HG02571 (cell line): ENCODE data around the gene C2CD3.
"Not testable (repeated sequence)": the region's sequence is repeated elsewhere in the genome, so short reads cannot be mapped to it uniquely, and the experiment has no call there.

Experiments
- ATAC-seq: cut with Tn5 transposase; IDR thresholded peaks from one replicate; pipeline ENCODE4 v1.9.1; 2021; ENCODE audit warnings: mild to moderate bottlenecking, moderate library complexity; ENCODE audit not compliant: unreplicated experiment

C2CD3 gene

DNA sequence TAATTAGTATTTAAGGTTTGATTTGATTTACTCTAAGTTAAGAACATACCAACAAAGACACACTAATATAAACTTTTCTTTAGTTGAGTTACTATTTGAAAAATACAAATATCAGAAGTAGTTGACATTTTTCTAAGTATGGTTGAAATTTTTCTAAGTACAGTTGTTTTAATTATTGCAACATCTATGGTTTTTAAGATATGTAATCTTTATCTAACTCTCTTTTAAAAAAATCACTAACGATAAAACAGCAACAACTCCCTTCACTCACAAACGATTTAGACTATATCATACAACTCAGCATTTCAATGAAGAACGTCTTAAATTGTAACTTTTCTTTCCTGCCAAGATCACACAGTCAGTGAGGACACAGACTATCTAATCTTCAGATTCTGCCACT is 2.0 kb downstream of the C2CD3 start:
- ATAC-seq = no peak

DNA sequence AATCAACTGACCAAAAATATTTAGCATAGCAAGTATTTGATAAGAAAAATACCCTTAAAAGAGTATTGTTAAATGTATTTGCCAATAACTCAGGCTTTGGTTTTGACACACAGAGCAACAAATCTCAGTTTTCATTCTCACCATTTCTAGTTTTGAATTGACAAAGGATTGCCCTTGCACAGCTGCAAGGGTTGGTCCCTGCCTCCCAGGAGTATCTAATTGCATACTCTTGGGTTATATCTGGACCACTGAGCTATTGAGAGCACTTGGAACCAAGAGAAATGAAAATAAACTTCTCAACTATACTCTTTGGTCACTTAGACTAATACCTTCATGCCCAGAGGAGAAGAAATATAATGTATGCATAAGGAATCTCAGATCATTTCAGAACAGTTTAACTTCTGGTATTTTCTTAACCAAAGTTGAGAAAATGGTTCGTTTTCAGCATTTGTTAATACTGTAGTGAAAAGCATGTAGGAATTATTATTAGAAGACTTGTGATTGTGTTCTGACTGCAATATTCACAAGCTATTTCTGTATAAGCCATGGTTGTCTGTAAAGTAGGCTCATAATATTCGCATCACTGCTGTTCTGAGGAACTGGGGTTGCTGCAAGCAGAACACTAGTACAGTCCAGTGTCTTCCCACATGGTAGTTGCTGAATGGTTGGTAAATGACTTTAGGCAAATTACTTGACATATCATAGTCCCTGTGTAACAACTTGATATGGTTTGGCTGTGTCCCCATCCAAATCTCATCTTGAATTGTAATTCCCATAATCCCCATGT is 7.9 kb downstream of the C2CD3 start:
- no peak for ATAC-seq

DNA sequence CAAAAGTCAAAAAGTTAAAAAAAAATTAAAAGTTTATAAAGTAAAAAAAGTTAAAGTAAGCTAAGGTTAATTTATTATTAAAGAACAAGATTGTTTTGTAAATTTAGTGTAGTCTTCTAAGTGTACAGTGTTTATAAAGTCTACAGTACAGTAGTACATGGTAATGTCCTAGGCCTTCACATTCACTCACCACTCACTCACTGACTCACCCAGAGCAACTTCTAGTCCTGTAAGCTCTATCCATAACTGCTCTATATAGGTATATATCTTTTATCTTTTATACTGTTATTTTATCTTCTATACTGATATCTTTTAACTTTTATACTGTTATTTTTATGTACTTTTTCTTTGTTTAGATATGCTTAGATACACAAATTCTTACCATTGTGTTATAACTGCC is 11.2 kb downstream of the C2CD3 start:
- ATAC-seq = no peak

DNA sequence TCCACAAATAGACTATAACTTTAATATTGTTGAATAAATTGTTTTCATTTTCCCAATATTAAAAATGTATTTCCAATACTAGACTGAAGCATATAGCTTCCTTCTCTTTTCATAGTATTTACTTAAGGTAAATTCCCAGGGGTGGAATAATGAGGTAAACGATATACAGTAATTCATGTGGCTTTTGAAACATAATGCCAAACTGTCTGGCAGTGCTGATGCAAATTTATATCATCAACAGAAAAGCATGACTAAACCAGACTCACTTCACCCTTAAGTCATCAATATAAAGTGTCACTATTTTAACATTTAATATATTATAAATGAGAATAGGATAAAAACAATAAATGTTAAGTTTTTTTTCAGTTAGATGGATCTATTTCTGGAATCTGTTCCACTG is 13.6 kb downstream of the C2CD3 start:
- no peak for ATAC-seq

DNA sequence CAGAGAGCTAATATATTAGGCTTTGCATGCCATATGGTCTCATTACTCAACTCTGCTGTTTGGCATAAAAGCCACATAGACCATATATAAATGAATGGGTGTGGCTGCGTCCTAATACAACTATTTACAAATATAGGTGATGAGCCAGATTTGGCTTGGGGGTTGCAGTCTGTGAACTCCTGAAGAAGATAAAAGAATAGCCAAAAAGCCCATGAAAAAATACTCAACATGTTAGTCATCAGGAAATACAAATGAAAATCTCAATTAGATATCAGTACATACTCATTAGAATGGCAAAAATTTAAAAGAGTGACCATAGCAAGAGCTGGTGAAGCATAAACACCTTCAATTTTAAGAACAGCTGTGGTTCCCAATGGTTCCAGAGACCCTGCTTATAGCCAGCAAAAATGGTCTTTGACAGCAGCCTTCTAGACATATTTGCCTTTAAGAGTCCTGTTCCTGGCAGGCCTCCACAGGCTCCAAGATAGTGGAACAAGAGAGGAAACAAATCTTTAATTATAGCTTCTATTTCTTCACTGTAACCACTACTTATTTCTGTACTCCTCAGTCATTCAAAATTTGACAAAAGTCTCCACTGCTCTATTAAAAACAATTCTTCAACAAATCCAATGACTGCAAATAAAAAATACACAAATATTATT is 16.1 kb downstream of the C2CD3 start:
- no peak for ATAC-seq

DNA sequence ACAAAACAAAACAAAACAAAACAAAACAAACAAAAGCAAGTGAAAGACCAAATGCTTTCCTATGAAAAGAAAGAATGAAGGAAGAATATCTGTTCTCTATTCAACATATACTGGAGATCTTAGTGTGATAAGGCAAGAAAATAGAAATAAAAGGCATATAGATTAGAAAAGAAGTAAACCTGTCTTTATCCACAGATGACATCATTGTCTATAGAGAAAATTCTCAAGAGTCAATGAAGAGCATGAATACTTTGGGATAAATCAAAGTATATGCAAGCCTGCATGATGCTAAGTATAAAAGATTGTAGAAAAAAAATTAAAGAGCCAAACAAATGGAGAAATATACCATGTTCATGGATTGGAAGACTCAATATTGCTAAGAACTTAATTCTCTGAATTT is 17.6 kb downstream of the C2CD3 start:
- ATAC-seq = no peak

- ATAC-seq = no peak
Measured at GRCh38 chr11:74147199-74147929, 23.4 kb downstream of the C2CD3 start.

DNA sequence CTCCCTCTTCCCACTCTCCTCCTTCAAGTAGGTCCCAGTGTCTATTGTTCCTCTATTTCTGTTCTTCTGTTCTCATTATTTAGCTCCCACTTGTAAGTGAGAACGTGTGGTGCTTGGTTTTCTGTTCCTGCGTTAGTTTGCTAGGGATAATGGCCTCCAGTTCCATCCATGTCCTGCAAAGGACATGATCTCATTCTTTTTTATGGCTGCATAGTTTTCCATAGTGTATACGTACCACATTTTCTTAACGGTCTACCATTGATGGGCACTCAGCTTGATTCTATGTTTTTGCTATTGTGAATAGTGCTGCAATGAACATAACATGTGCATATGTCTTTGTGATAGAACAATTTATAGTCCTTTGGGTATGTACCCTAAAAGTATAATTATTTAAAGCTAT is 26.2 kb downstream of the C2CD3 start:
- no peak for ATAC-seq

GRCh38 chr11:74142624-74143023 is 28.2 kb downstream of the C2CD3 start:
- no peak for ATAC-seq

- ATAC-seq = no peak
Measured at GRCh38 chr11:74141908-74142307, 28.9 kb downstream of the C2CD3 start.

DNA sequence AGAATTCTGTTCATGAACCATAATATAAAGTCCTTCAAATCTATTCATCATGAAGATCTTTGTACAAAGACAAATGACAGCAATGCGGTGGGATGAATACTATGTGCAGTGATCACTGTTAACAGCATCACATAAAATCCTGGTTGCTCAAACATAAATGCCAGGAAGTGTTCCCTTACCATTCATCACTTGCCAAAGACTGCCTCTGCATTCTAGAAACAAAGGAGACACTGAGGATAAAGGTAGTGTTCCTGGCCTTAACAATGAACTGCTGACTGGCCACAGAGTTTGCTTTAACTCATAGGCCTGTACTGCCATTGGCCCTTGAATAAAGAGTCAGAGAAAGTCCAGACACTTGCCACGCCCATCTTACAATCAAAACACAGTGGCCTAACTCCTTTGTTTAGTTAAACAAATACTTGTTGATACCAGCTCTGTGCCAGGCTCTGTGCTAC is 29.5 kb downstream of the C2CD3 start:
- ATAC-seq = no peak

DNA sequence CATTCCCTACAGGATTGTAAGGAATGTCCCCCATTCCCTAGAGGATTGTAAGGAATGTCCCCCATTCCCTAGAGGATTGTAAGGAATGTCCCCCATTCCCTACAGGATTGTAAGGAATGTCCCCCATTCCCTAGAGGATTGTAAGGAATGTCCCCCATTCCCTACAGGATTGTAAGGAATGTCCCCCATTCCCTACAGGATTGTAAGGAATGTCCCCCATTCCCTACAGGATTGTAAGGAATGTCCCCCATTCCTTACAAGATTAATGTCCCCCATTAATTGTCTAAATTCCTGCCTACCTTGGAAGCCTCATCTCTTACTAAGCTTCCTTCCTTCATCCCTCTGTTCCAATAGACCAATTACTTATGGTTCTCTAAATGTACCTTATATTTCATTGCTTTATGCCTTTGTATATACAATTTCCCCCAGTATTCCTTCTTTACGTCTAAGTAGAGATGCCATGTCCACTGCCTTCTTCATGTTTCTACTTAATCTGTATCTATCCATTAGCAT is 30.8 kb downstream of the C2CD3 start:
- ATAC-seq = not testable (repeated sequence)

GRCh38 chr11:74139151-74139918 is 31.5 kb downstream of the C2CD3 start:
- no peak for ATAC-seq

GRCh38 chr11:74138572-74138971 is 32.2 kb downstream of the C2CD3 start:
- no peak for ATAC-seq

- no peak for ATAC-seq
Measured at GRCh38 chr11:74138021-74138420, 32.8 kb downstream of the C2CD3 start.

DNA sequence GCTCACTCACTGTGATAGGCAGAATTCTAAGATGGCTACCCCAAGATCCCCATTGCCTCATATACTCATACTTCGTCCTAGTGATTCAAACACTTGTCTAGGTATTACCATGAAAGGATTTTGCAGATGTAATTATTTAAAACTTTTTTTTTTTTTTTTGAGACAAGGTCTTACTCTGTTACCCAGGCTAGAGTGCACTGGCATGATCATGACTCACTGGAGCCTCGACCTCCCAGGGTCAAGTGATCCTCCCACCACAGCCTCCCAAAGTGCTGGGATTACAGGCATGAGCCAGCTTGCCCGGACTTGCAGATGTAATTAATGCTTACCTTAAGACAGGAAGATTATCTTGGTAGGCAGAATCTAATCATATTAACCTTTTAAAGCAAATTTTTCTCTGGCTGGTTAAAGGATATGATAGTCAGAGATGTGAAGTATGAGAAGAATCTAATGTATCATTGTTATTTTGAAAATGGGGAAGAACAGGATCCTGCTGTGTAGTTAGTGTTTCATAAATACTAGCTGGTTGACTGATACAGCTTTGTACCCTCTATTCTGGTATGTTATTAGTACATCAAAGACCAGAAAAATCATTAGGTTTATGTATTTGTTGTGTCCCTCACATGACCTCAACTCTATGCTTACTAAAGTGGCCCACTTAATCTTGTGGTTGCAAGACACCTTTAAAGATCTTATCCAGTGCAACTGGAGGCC is 35.5 kb downstream of the C2CD3 start:
- ATAC-seq = no peak

- no peak for ATAC-seq
Measured at GRCh38 chr11:74134661-74135060, 36.1 kb downstream of the C2CD3 start.

DNA sequence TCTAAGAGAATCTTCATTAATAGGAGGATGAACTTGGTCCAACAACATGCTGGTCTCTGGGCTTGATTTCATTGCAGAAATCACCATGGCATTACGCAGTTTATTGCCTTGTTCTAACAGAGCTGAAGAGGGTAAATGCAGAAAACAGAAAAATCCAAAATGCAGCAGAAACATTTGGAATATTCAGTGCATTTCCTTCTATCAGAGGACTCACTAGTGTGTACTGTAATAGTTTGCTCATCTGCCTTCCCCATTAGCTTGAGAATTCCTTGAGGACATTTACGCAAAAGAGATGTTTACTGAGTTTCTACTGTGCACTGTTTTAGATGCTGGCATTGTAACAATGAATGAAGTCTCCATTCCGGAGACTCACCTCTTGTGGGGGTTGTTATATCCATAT is 37.4 kb downstream of the C2CD3 start:
- no peak for ATAC-seq

DNA sequence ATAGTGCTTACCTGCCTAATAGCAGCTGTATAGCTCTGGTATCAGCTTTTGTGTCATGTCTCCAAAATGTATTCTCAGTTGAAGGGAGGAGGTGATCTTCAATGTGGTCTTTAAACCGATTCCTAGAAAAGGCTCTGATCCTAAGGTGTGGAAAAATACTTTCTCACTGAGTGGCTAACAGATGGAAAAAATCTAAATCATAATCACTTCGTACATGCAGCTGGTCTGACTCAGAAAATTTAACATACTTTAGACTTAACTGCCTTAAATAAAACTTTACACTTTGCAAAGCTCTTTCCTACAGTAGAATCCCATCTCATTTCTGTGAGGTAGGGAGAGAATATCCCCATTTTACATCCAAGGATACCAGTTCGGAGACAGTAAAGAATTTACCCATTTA is 38.0 kb downstream of the C2CD3 start:
- ATAC-seq = no peak

DNA sequence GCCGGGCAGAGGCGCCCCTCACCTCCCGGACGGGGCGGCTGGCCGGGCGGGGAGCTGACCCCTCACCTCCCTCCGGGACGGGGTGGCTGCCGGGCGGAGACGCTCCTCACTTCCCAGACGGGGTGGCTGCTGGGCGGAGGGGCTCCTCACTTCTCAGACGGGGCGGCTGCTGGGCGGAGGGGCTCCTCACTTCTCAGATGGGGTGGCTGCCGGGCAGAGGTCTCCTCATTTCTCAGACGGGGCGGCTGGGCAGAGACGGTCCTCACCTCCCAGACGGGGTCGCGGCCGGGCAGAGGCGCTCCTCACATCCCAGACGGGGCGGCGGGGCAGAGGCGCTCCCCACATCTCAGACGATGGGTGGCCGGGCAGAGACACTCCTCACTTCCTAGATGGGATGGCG is 41.7 kb downstream of the C2CD3 start:
- not testable (repeated sequence) for ATAC-seq
